ENCODE results near the gene CSTF1. TPM values are rescaled to one million over a fixed set of nuclear protein-coding genes. Genes with fewer than 3 reads are reported as not detected.

CSTF1 gene
- total RNA-seq, 1 experiment from 2014 or later, result 44.5 TPM

GRCh38 chr20:56454754-56455153, 62.3 kb downstream of the CSTF1 start:
- no peak overlapping the region for H3K9ac ChIP-seq (ENCODE audit: low read length)
- no peak overlapping the region for H3K4me2 ChIP-seq (ENCODE audit: low read length)
- no peaks in the 10 kb centered on the region for H3K4me1 ChIP-seq (ENCODE audit: control insufficient read depth in 1 of 2, insufficient read depth in 2 of 2, low read length in 2 of 2)
- no peaks in the 10 kb centered on the region for H3K27me3 ChIP-seq (ENCODE audit: insufficient read depth, low read length)
- H3K9me2 ChIP-seq (ENCODE audit: insufficient read depth), result no peaks in the 10 kb centered on the region
- RAD21 ChIA-PET (ENCODE audit: low non-redundant PET in 1 of 2, low total read pairs in 2 of 2, uncharacterized antibody in 2 of 2, unreplicated experiment in 2 of 2), result no interaction called here
- no peaks in the 10 kb centered on the region for H3K36me3 ChIP-seq (ENCODE audit: control insufficient read depth in 1 of 2, insufficient read depth in 2 of 2, low read length in 2 of 2)
- no peaks in the 10 kb centered on the region for H4K20me1 ChIP-seq (ENCODE audit: insufficient read depth)
- POLR2A ChIA-PET, result no interaction called here
- no peak overlapping the region for H3K4me3 ChIP-seq (replicated peaks in 1 of 2; ENCODE audit: low read depth in 1 of 2, low read length in 2 of 2)
- intact Hi-C loops (cut with micrococcal nuclease), result no loop called here
- no peaks in the 10 kb centered on the region for H3K9me3 ChIP-seq (ENCODE audit: control insufficient read depth in 1 of 2, insufficient read depth in 1 of 2, low read depth in 1 of 2, low read length in 2 of 2)
- no peak for DNase-seq (ENCODE audit: low read depth, low spot score)
- no peak overlapping the region for H2AFZ ChIP-seq (ENCODE audit: low read depth, low read length, poor library complexity, severe bottlenecking)
- CTCF ChIA-PET, result no interaction called here
- no peak overlapping the region for H3K27ac ChIP-seq (ENCODE audit: low read depth, low read length)
- BruUV-seq (replicated peaks), result no TSS peak
- TF ChIP-seq ATF3 (IDR thresholded peaks at IDR 0.05), result no peak
- no peak for ATAC-seq
- no peaks in the 10 kb centered on the region for H3K79me2 ChIP-seq (ENCODE audit: insufficient read depth, low read length)

Other genes with a start within 250 kb of the CSTF1 start
- not detected for gene MC3R, start 143.9 kb upstream of the CSTF1 start, total RNA-seq (2021; ENCODE audit: unreplicated experiment)
- 12.0 TPM for gene FAM210B, start 33.7 kb upstream of the CSTF1 start, total RNA-seq (2021; ENCODE audit: unreplicated experiment)
- 80.1 TPM for gene AURKA, start 430 bp upstream of the CSTF1 start, total RNA-seq (2021; ENCODE audit: unreplicated experiment)
- 0.17 TPM for gene CASS4, start 19.6 kb downstream of the CSTF1 start, total RNA-seq (2021; ENCODE audit: unreplicated experiment)
- 73.8 TPM for gene RTF2, start 76.0 kb downstream of the CSTF1 start, total RNA-seq (2021; ENCODE audit: unreplicated experiment)
- 0.34 TPM for gene FAM209A, start 132.1 kb downstream of the CSTF1 start, total RNA-seq (2021; ENCODE audit: unreplicated experiment)
- not detected for gene FAM209B, start 140.6 kb downstream of the CSTF1 start, total RNA-seq (2021; ENCODE audit: unreplicated experiment)
- gene TFAP2C, start 236.7 kb downstream of the CSTF1 start, total RNA-seq (2021; ENCODE audit: unreplicated experiment), result 6.9 TPM